Measurements from ENCODE around the gene NRAP. TPM values are rescaled to one million over a fixed set of nuclear protein-coding genes. Genes with fewer than 3 reads are reported as not detected.

Gene NRAP
- polyA plus RNA-seq, 3 donors = not detected

GRCh38 chr10:113592380-113592779 lies 71.5 kb downstream of the NRAP start:
- no peak overlapping the region for H2AFZ ChIP-seq (ENCODE audit: insufficient read depth, low read depth, low read length, poor library complexity, severe bottlenecking)
- 70% methylated on average over 4 of the region's 8 CpGs for WGBS (ENCODE audit: insufficient coverage)
- Mint-ChIP-seq H3K4me3 (no peak overlapping the region), H3K4me1 (peaks cover 1% of the 10 kb centered on the region), H3K9me3 (no peaks in the 10 kb centered on the region), H3K27me3 (ENCODE audit: low read depth in 3 of 3) (peaks cover 0 to 5% (median 0%) of the 10 kb centered on the region in 3 donors), H3K27ac (no peak overlapping the region), H3K36me3 (no peaks in the 10 kb centered on the region)
- TF ChIP-seq, protein P1, sequence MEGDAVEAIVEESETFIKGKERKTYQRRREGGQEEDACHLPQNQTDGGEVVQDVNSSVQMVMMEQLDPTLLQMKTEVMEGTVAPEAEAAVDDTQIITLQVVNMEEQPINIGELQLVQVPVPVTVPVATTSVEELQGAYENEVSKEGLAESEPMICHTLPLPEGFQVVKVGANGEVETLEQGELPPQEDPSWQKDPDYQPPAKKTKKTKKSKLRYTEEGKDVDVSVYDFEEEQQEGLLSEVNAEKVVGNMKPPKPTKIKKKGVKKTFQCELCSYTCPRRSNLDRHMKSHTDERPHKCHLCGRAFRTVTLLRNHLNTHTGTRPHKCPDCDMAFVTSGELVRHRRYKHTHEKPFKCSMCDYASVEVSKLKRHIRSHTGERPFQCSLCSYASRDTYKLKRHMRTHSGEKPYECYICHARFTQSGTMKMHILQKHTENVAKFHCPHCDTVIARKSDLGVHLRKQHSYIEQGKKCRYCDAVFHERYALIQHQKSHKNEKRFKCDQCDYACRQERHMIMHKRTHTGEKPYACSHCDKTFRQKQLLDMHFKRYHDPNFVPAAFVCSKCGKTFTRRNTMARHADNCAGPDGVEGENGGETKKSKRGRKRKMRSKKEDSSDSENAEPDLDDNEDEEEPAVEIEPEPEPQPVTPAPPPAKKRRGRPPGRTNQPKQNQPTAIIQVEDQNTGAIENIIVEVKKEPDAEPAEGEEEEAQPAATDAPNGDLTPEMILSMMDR (IDR thresholded peaks at IDR 0.05) = no peak
- H3K27me3 ChIP-seq (ENCODE audit: control insufficient read depth in 2 of 2, insufficient read depth in 2 of 2, low read length in 2 of 2) = no peaks in the 10 kb centered on the region
- H3K9me3 ChIP-seq (replicated peaks in 1 of 2; ENCODE audit: control insufficient read depth in 1 of 2, insufficient read depth in 1 of 2, low read length in 2 of 2) = no peaks in the 10 kb centered on the region
- H3K4me1 ChIP-seq (ENCODE audit: control insufficient read depth in 1 of 2, insufficient read depth in 2 of 2, low read length in 2 of 2) = no peaks in the 10 kb centered on the region
- H3K79me2 ChIP-seq (ENCODE audit: insufficient read depth, low read length) = no peaks in the 10 kb centered on the region
- H3K27ac ChIP-seq (ENCODE audit: low read depth in 1 of 2, low read length in 2 of 2) = no peak overlapping the region
- no peak overlapping the region for H3K4me3 ChIP-seq (replicated peaks in 1 of 3; ENCODE audit: low read depth in 2 of 3, low read length in 3 of 3)
- no peaks in the 10 kb centered on the region for H4K20me1 ChIP-seq (ENCODE audit: insufficient read depth, low read length)
- no peaks in the 10 kb centered on the region for H3K36me3 ChIP-seq (replicated peaks in 1 of 2; ENCODE audit: control insufficient read depth in 1 of 2, insufficient read depth in 2 of 2, low read length in 2 of 2)
- no peak for DNase-seq
- H3K4me2 ChIP-seq (replicated peaks; ENCODE audit: extremely low read depth, low read length, poor library complexity, severe bottlenecking) = no peak overlapping the region
- intact Hi-C loops (cut with micrococcal nuclease) = no loop called here
- H3K9ac ChIP-seq (ENCODE audit: insufficient read depth, low read length, poor library complexity, severe bottlenecking) = no peak overlapping the region

DNA sequence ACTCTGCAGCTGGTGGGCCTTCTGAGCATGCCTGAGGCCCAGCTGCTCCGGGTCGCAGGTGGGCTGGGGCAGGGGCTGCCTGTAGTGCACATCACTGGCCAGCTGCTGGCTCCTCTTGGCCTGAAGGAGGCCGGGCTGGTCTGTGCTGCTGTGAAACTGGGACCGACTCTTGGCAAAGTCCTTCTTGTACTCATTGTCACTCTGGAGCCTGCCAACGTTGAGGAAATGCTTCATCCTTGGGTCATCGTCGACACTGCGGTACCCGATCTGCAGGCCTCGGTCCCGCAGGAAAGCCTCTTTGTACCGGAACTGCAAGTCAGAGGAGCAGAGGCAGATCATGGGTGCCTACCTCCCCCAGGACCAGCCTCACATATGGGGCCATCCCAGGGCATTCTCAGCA lies 73.3 kb downstream of the NRAP start:
- H3K27me3 Mint-ChIP-seq (ENCODE audit: low read depth in 3 of 3) = peaks cover 0 to 5% (median 0%) of the 10 kb centered on the region in 3 donors
- H3K27me3 ChIP-seq (ENCODE audit: control insufficient read depth in 2 of 2, insufficient read depth in 2 of 2, low read length in 2 of 2) = no peaks in the 10 kb centered on the region
- no peaks in the 10 kb centered on the region for H3K4me1 ChIP-seq (ENCODE audit: control insufficient read depth in 1 of 2, insufficient read depth in 2 of 2, low read length in 2 of 2)
- intact Hi-C loops (cut with micrococcal nuclease) = no loop called here
- no peaks in the 10 kb centered on the region for H3K4me1 Mint-ChIP-seq
- H3K4me2 ChIP-seq (replicated peaks; ENCODE audit: extremely low read depth, low read length, poor library complexity, severe bottlenecking) = no peak overlapping the region
- H3K9me3 Mint-ChIP-seq = no peaks in the 10 kb centered on the region
- no peak overlapping the region for H3K4me3 ChIP-seq (replicated peaks in 1 of 3; ENCODE audit: low read depth in 2 of 3, low read length in 3 of 3)
- no peak overlapping the region for H3K9ac ChIP-seq (ENCODE audit: insufficient read depth, low read length, poor library complexity, severe bottlenecking)
- no peaks in the 10 kb centered on the region for H3K79me2 ChIP-seq (ENCODE audit: insufficient read depth, low read length)
- H3K4me3 Mint-ChIP-seq = no peak overlapping the region
- H3K36me3 Mint-ChIP-seq = no peaks in the 10 kb centered on the region
- H3K27ac ChIP-seq (ENCODE audit: low read depth in 1 of 2, low read length in 2 of 2) = no peak overlapping the region
- no peak overlapping the region for H2AFZ ChIP-seq (ENCODE audit: insufficient read depth, low read depth, low read length, poor library complexity, severe bottlenecking)
- no peaks in the 10 kb centered on the region for H4K20me1 ChIP-seq (ENCODE audit: insufficient read depth, low read length)
- H3K27ac Mint-ChIP-seq = no peak overlapping the region
- H3K36me3 ChIP-seq (replicated peaks in 1 of 2; ENCODE audit: control insufficient read depth in 1 of 2, insufficient read depth in 2 of 2, low read length in 2 of 2) = no peaks in the 10 kb centered on the region
- TF ChIP-seq, protein P1 (IDR thresholded peaks at IDR 0.05) = no peak
- no peaks in the 10 kb centered on the region for H3K9me3 ChIP-seq (replicated peaks in 1 of 2; ENCODE audit: control insufficient read depth in 1 of 2, insufficient read depth in 1 of 2, low read length in 2 of 2)
- DNase-seq = no peak
- WGBS (ENCODE audit: insufficient coverage) = 89% methylated on average over 12 of the region's 12 CpGs
